Mesendoderm (in vitro differentiated cells): ENCODE results near the gene PTCD2.
A peak's percentile ranks its signal among the peaks of the same experiment; 100 is the strongest.

Experiments
- DNase-seq: peaks from one replicate; pipeline ENCODE4 v3.0.0; 2013
- H2AK5ac ChIP-seq: 2 replicates; pipeline ENCODE4 v1.6.1; 2013; ENCODE audit warnings: low read length, inconsistent platforms
- H2BK120ac ChIP-seq: 2 replicates; pipeline ENCODE4 v1.6.1; 2013; ENCODE audit warnings: low read depth, mild to moderate bottlenecking, low read length, moderate library complexity, mixed read lengths
- H2BK15ac ChIP-seq: replicated peaks from 2 replicates; pipeline ENCODE4 v1.6.1; 2013; ENCODE audit warnings: low read depth, mild to moderate bottlenecking, moderate library complexity
- H2BK5ac ChIP-seq: 2 replicates; pipeline ENCODE4 v1.6.1; 2013; ENCODE audit warnings: low read length, inconsistent platforms
- H3K18ac ChIP-seq: 2 replicates; pipeline ENCODE4 v1.6.1; 2013; ENCODE audit warnings: mild to moderate bottlenecking, low read length, mixed read lengths
- H3K23ac ChIP-seq: one replicate; pipeline ENCODE4 v1.6.1; 2013; ENCODE audit warnings: low read length
- H3K27ac ChIP-seq: 2 replicates; pipeline ENCODE4 v1.5.1; 2013; ENCODE audit warnings: low read depth, mild to moderate bottlenecking, inconsistent platforms, low read length, moderate library complexity
- H3K27me3 ChIP-seq: 2 replicates; pipeline ENCODE4 v1.6.1; 2013; ENCODE audit warnings: low read length, control low read depth, mild to moderate bottlenecking, inconsistent platforms; ENCODE audit not compliant: insufficient read depth, poor library complexity
- H3K36me3 ChIP-seq: 2 replicates; pipeline ENCODE4 v1.6.1; 2013; ENCODE audit warnings: low read length, inconsistent platforms; ENCODE audit not compliant: control insufficient read depth, insufficient read depth
- H3K4ac ChIP-seq: one replicate; pipeline ENCODE4 v1.6.1; 2013; ENCODE audit warnings: low read depth, mild to moderate bottlenecking, low read length, moderate library complexity
- H3K4me1 ChIP-seq: 2 replicates; pipeline ENCODE4 v1.6.1; 2013; ENCODE audit warnings: low read depth, low read length, inconsistent platforms; ENCODE audit not compliant: control insufficient read depth
- H3K4me2 ChIP-seq: 2 replicates; pipeline ENCODE4 v1.6.1; 2013; ENCODE audit warnings: low read length
- H3K4me3 ChIP-seq: 2 replicates; pipeline ENCODE4 v1.5.1; 2013; ENCODE audit warnings: mild to moderate bottlenecking, low read length
- H3K56ac ChIP-seq: one replicate; pipeline ENCODE4 v1.6.1; 2013; ENCODE audit warnings: low read length
- H3K79me1 ChIP-seq: 2 replicates; pipeline ENCODE4 v1.6.1; 2013; ENCODE audit warnings: low read length, inconsistent platforms
- H3K79me2 ChIP-seq: 2 replicates; pipeline ENCODE4 v1.6.1; 2013; ENCODE audit warnings: mild to moderate bottlenecking, low read length; ENCODE audit not compliant: control insufficient read depth, insufficient read depth
- H3K9ac ChIP-seq: 2 replicates; pipeline ENCODE4 v1.6.1; 2013; ENCODE audit warnings: low read length, inconsistent platforms
- H4K5ac ChIP-seq: one replicate; pipeline ENCODE4 v1.6.1; 2013; ENCODE audit warnings: low read length
- H4K8ac ChIP-seq: one replicate; pipeline ENCODE4 v1.6.1; 2013; ENCODE audit warnings: low read depth, mild to moderate bottlenecking, control low read depth, low read length, moderate library complexity
- WGBS: extraction: QIAGEN DNeasy Blood & Tissue Kit; methylation state at CpG from one replicate; pipeline ENCODE4 v1.1.7; 2013; ENCODE audit warnings: low lambda C conversion rate, missing lambda C conversion rate; ENCODE audit not compliant: insufficient coverage; ENCODE audit errors: extremely low coverage; 5-methylcytosine and 5-hydroxymethylcytosine counted together

Gene PTCD2

GRCh38 chr5:72280581-72281069 lies 39.5 kb upstream of the PTCD2 start:
- Histone ChIP-seq H3K23ac (no peak overlapping the region), H4K8ac (no peak overlapping the region), H3K27me3 (no peaks in the 10 kb centered on the region), H3K18ac (no peak overlapping the region), H3K4me1 (no peaks in the 10 kb centered on the region), H3K79me1 (no peaks in the 10 kb centered on the region), H2AK5ac (no peak overlapping the region), H3K79me2 (no peaks in the 10 kb centered on the region), H2BK15ac (no peak overlapping the region), H3K27ac (no peak overlapping the region), H3K4me2 (no peak overlapping the region), H2BK5ac (no peak overlapping the region), H2BK120ac (no peak overlapping the region), H3K36me3 (no peaks in the 10 kb centered on the region), H3K4me3 (no peak overlapping the region), H3K4ac (no peak overlapping the region), H3K9ac (no peak overlapping the region), H4K5ac (no peak overlapping the region), H3K56ac (no peak overlapping the region)
- WGBS: no CpG with 5 or more reads among the region's 2 CpGs
- DNase-seq: peak; percentile 76

GRCh38 chr5:72281430-72281763 lies 38.8 kb upstream of the PTCD2 start:
- no peaks in the 10 kb centered on the region for H3K4me1 ChIP-seq
- H2BK15ac ChIP-seq: no peak overlapping the region
- H4K5ac ChIP-seq: no peak overlapping the region
- no peak overlapping the region for H3K4me2 ChIP-seq
- no peak overlapping the region for H2BK5ac ChIP-seq
- no CpG with 5 or more reads among the region's 1 CpG for WGBS
- H3K9ac ChIP-seq: no peak overlapping the region
- H3K4me3 ChIP-seq: no peak overlapping the region
- no peak overlapping the region for H3K23ac ChIP-seq
- H3K56ac ChIP-seq: no peak overlapping the region
- no peak overlapping the region for H2AK5ac ChIP-seq
- H3K79me1 ChIP-seq: no peaks in the 10 kb centered on the region
- no peak overlapping the region for H3K27ac ChIP-seq
- H3K27me3 ChIP-seq: no peaks in the 10 kb centered on the region
- H4K8ac ChIP-seq: no peak overlapping the region
- H3K4ac ChIP-seq: no peak overlapping the region
- no peak overlapping the region for H3K18ac ChIP-seq
- H2BK120ac ChIP-seq: no peak overlapping the region
- no peaks in the 10 kb centered on the region for H3K79me2 ChIP-seq
- DNase-seq: no peak
- no peaks in the 10 kb centered on the region for H3K36me3 ChIP-seq

- H2BK120ac ChIP-seq: no peak overlapping the region
- no peak overlapping the region for H2BK15ac ChIP-seq
- no peak overlapping the region for H4K8ac ChIP-seq
- H3K79me2 ChIP-seq: no peaks in the 10 kb centered on the region
- no peaks in the 10 kb centered on the region for H3K36me3 ChIP-seq
- no peak overlapping the region for H3K4me3 ChIP-seq
- no peak overlapping the region for H3K27ac ChIP-seq
- no peak overlapping the region for H2BK5ac ChIP-seq
- no peak overlapping the region for H2AK5ac ChIP-seq
- peak; percentile 77 for DNase-seq
- no peak overlapping the region for H3K18ac ChIP-seq
- no peak overlapping the region for H3K23ac ChIP-seq
- no peak overlapping the region for H3K4me2 ChIP-seq
- H3K27me3 ChIP-seq: no peaks in the 10 kb centered on the region
- no peaks in the 10 kb centered on the region for H3K79me1 ChIP-seq
- H3K56ac ChIP-seq: no peak overlapping the region
- no peak overlapping the region for H4K5ac ChIP-seq
- no peak overlapping the region for H3K9ac ChIP-seq
- no peak overlapping the region for H3K4ac ChIP-seq
- WGBS: no CpG with 5 or more reads among the region's 3 CpGs
- no peaks in the 10 kb centered on the region for H3K4me1 ChIP-seq
Measured at GRCh38 chr5:72281764-72282499, 38.2 kb upstream of the PTCD2 start.

- Histone ChIP-seq H2BK15ac (no peak overlapping the region), H4K5ac (no peak overlapping the region), H3K9ac (no peak overlapping the region), H3K79me2 (no peaks in the 10 kb centered on the region), H4K8ac (no peak overlapping the region), H3K4me3 (no peak overlapping the region), H3K4ac (no peak overlapping the region), H3K27ac (no peak overlapping the region), H2BK5ac (no peak overlapping the region), H3K56ac (no peak overlapping the region), H3K4me1 (no peaks in the 10 kb centered on the region), H2AK5ac (no peak overlapping the region), H3K27me3 (no peaks in the 10 kb centered on the region), H3K4me2 (no peak overlapping the region), H3K23ac (no peak overlapping the region), H3K79me1 (no peaks in the 10 kb centered on the region), H3K36me3 (no peaks in the 10 kb centered on the region), H2BK120ac (no peak overlapping the region), H3K18ac (no peak overlapping the region)
- DNase-seq: no peak
- WGBS: no CpG with 5 or more reads among the region's 2 CpGs
Measured at GRCh38 chr5:72282878-72283277, 37.3 kb upstream of the PTCD2 start.

GRCh38 chr5:72283358-72283757 lies 36.8 kb upstream of the PTCD2 start:
- no CpG with 5 or more reads among the region's 2 CpGs for WGBS
- no peak overlapping the region for H2BK120ac ChIP-seq

More at GRCh38 chr5:72283358-72283757, 36.8 kb upstream of the PTCD2 start:
- no peaks in the 10 kb centered on the region for H3K4me1 ChIP-seq
- no peak overlapping the region for H4K8ac ChIP-seq
- no peak overlapping the region for H3K9ac ChIP-seq
- H3K4me2 ChIP-seq: no peak overlapping the region
- H2AK5ac ChIP-seq: no peak overlapping the region
- no peak overlapping the region for H3K56ac ChIP-seq
- no peak overlapping the region for H4K5ac ChIP-seq
- no peaks in the 10 kb centered on the region for H3K79me2 ChIP-seq
- no peak overlapping the region for H3K4me3 ChIP-seq
- H3K4ac ChIP-seq: no peak overlapping the region
- DNase-seq: no peak
- no peak overlapping the region for H3K27ac ChIP-seq
- H3K79me1 ChIP-seq: no peaks in the 10 kb centered on the region
- H2BK5ac ChIP-seq: no peak overlapping the region
- H3K27me3 ChIP-seq: no peaks in the 10 kb centered on the region
- H3K18ac ChIP-seq: no peak overlapping the region
- no peak overlapping the region for H3K23ac ChIP-seq
- H3K36me3 ChIP-seq: no peaks in the 10 kb centered on the region
- no peak overlapping the region for H2BK15ac ChIP-seq
